Measurements from ENCODE around the gene PPP1R3F.

The PPP1R3F gene

GRCh38 chrX:49250066-49250465 is 19.5 kb upstream of the PPP1R3F start:
- no peak for DNase-seq (ENCODE audit: low read depth)

- DNase-seq (ENCODE audit: low read depth): no peak
Observed at GRCh38 chrX:49250578-49250977, 19.0 kb upstream of the PPP1R3F start.

GRCh38 chrX:49251325-49251724 is 18.3 kb upstream of the PPP1R3F start:
- DNase-seq (ENCODE audit: low read depth): no peak

- no peak for DNase-seq (ENCODE audit: low read depth)
Observed at GRCh38 chrX:49254639-49255038, 15.0 kb upstream of the PPP1R3F start.

GRCh38 chrX:49256268-49256995 is 13.2 kb upstream of the PPP1R3F start:
- no peak for DNase-seq (ENCODE audit: low read depth)

- DNase-seq (ENCODE audit: low read depth): no peak
Observed at GRCh38 chrX:49257074-49257790, 12.4 kb upstream of the PPP1R3F start.

GRCh38 chrX:49257846-49258748 is 11.5 kb upstream of the PPP1R3F start:
- DNase-seq (ENCODE audit: low read depth): no peak

GRCh38 chrX:49258749-49259124 is 10.9 kb upstream of the PPP1R3F start:
- DNase-seq (ENCODE audit: low read depth): no peak

- DNase-seq (ENCODE audit: low read depth): no peak
Observed at GRCh38 chrX:49260221-49260985, 9.2 kb upstream of the PPP1R3F start.

- no peak for DNase-seq (ENCODE audit: low read depth)
Observed at GRCh38 chrX:49262603-49263002, 7.0 kb upstream of the PPP1R3F start.

GRCh38 chrX:49263631-49264030 is 6.0 kb upstream of the PPP1R3F start:
- DNase-seq (ENCODE audit: low read depth): no peak

GRCh38 chrX:49264460-49264859 is 5.1 kb upstream of the PPP1R3F start, which contains the start of gene FOXP3:
Gene FOXP3 (minus strand): TSS chrX:49264710. CDS start chrX:49258505, 6,205 bp downstream.
- DNase-seq (ENCODE audit: low read depth): no peak

- no peak for DNase-seq (ENCODE audit: low read depth)
Observed at GRCh38 chrX:49266523-49267445, 2.8 kb upstream of the PPP1R3F start.

GRCh38 chrX:49268702-49269009 is 937 bp upstream of the PPP1R3F start:
- DNase-seq (ENCODE audit: low read depth): no peak

- DNase-seq (ENCODE audit: low read depth): peak; percentile 95
Observed at GRCh38 chrX:49269010-49269766, 405 bp upstream of the PPP1R3F start.

GRCh38 chrX:49270249-49270921 is 792 bp downstream of the PPP1R3F start:
- no peak for DNase-seq (ENCODE audit: low read depth)

GRCh38 chrX:49271341-49271740 is 1.7 kb downstream of the PPP1R3F start:
- DNase-seq (ENCODE audit: low read depth): no peak

- DNase-seq (ENCODE audit: low read depth): no peak
Observed at GRCh38 chrX:49272421-49272820, 2.8 kb downstream of the PPP1R3F start.

- DNase-seq (ENCODE audit: low read depth): no peak
Observed at GRCh38 chrX:49273181-49273727, 3.7 kb downstream of the PPP1R3F start.
